ENCODE results near the gene EVI5L.
"Not testable (repeated sequence)": the region's sequence is repeated elsewhere in the genome, so short reads cannot be mapped to it uniquely, and the experiment has no call there.

The EVI5L gene

DNA sequence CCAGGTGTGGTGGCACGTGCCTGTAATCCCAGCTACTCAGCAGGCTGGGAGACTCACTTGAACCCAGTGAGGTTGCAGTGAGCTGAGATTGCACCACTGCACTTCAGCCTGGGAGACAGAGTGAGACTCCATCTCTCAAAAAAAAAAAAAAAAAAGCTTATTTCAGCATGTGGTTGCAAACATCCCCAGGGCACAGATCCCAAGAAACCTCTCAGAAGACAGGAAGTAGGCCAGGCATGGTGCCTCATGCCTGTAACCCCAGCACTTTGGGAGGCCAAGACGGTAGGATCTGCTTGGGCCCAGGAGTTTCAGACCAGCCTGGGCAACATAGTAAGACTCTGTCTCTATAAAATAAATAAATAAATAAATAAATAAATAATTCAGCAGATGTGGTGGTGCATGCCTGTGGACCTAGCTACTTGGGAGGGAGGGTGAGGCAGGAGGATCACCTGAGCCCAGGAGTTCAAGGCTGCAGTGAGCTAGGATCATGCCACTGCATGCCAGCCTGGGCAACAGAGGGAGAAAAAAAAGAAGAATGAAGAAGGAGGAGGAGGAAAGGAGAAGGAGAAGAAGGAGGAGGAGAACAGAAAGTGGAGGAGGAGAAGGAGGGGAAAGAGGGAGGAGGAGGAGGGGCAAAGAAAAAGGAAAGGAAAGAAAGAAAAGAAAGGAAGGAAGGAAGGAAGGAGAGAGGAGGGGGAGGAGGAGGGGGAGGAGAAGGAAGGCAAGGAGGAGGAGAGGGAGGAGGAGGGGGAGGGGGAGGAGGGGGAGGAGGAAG is 54.0 kb downstream of the EVI5L start:
- DNase-seq (ENCODE audit: low read depth) = peak; percentile 24
- H3K4me3 ChIP-seq (ENCODE audit: control insufficient read depth, low read depth, low read length) = no peak overlapping the region

DNA sequence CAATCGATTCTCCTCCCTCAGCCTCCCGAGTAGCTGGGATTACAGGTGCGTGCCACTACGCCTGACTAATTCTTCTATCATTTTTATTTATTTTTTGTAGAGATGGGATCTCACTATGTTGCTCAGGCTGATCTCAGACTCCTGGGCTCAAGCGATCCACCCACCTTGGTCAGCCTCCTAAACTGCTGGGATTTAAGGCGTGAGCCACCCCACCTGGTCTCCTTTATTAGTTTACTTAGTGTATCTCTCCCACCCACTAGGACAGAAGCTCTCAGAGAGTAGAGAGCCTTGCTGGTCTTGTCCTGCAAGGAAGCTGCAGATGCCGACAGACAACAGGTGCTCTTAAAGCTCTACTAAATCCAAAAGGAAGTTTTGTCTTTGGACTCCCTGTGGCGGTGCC is 55.8 kb downstream of the EVI5L start:
- no peak for DNase-seq (ENCODE audit: low read depth)
- H3K4me3 ChIP-seq (ENCODE audit: control insufficient read depth, low read depth, low read length) = no peak overlapping the region
- TF ChIP-seq, protein P1, sequence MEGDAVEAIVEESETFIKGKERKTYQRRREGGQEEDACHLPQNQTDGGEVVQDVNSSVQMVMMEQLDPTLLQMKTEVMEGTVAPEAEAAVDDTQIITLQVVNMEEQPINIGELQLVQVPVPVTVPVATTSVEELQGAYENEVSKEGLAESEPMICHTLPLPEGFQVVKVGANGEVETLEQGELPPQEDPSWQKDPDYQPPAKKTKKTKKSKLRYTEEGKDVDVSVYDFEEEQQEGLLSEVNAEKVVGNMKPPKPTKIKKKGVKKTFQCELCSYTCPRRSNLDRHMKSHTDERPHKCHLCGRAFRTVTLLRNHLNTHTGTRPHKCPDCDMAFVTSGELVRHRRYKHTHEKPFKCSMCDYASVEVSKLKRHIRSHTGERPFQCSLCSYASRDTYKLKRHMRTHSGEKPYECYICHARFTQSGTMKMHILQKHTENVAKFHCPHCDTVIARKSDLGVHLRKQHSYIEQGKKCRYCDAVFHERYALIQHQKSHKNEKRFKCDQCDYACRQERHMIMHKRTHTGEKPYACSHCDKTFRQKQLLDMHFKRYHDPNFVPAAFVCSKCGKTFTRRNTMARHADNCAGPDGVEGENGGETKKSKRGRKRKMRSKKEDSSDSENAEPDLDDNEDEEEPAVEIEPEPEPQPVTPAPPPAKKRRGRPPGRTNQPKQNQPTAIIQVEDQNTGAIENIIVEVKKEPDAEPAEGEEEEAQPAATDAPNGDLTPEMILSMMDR (IDR thresholded peaks at IDR 0.05; ENCODE audit: control insufficient read depth, insufficient read depth, low read depth, low read length, missing control alignments) = no peak

More for the DNA sequence above, 54.0 kb downstream of the EVI5L start:
- TF ChIP-seq, protein P1 (IDR thresholded peaks at IDR 0.05; ENCODE audit: control insufficient read depth, insufficient read depth, low read depth, low read length, missing control alignments) = no peak

DNA sequence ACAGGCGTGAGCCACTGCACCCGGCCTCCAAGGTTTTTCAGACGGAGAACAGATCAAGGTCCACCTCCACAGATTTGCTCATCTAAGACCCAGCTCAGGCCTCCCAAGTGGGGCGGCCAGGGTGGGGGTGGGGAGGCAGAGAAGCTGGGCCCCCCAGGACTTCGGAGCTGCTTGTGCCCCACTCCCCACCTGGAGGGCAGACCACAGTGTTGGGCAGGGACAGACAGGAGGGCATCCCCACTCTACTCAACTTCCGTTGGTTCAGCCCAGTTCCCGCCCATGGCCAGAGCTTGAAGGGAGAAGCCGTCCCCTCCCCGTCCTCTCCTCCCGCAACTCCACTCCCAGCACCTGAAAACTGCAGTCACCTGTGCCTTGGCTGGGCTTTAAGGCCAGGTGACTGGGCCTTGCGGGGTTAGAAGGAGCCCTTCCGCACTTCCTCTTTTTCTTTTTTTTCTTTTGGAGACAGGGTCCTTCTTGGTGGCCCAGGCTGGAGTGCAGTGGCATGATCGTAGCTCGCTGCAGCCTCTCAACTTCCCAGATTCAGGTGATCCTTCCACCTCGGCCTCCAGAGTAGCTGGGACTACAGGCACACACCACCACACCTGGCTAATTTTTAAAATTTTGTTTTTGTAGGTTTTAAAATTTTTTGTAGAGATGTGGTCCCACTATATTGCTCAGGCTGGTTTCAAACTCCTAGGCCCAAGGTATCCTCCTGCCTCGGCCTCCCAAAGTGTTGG is 57.6 kb downstream of the EVI5L start:
- peak overlapping the region; percentile 95; the same call in 1 of the 2 replicates for H3K4me3 ChIP-seq (ENCODE audit: control insufficient read depth, low read depth, low read length)
- TF ChIP-seq, protein P1 (IDR thresholded peaks at IDR 0.05; ENCODE audit: control insufficient read depth, insufficient read depth, low read depth, low read length, missing control alignments) = no peak

DNA sequence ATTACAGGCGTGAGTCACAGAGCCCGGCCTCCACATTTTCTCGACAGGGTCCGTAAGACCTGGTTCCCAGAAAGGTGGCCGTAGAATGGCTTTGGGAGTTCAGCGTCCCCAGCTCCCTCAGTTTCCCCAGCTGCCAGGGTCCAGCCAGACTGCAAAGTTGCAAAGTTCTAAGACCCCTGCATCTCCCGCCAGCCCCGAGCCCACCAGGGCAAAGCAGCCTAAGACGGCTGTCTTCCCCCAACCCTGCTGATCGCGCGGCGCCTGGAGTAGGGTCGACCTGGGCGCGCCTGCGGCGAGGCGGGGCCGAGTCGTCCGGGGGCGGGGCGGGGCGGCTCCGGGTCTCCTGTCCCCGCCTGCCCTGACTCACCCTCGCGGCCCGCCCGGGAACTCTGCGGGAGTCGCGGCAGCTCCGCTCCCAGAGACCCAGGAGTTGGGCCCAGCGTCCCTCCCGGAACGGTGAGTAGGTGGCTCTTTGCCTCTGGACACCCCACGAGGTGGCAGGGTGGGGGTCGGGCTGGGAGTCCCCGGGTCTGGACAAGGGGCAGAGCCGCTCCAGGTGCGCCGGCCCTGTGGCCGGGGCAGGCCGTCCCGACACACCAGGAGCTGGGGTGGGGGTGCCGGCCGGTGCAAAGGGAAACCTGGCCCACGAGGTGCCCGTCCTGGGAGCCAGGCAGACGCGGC is 58.3 kb downstream of the EVI5L start, which contains the start of gene LRRC8E:
Gene LRRC8E (plus strand): TSS at position 366 of the 681 bp plus-strand sequence. CDS start 7,094 bp downstream, outside the sequence.
- TF ChIP-seq, protein P1 (IDR thresholded peaks at IDR 0.05; ENCODE audit: control insufficient read depth, insufficient read depth, low read depth, low read length, missing control alignments) = no peak
- no peak for DNase-seq (ENCODE audit: low read depth)
- peak within 1 kb of the TSS; percentile 95 for H3K4me3 ChIP-seq (ENCODE audit: control insufficient read depth, low read depth, low read length)

More for the DNA sequence above, 57.6 kb downstream of the EVI5L start:
- no peak for DNase-seq (ENCODE audit: low read depth)

DNA sequence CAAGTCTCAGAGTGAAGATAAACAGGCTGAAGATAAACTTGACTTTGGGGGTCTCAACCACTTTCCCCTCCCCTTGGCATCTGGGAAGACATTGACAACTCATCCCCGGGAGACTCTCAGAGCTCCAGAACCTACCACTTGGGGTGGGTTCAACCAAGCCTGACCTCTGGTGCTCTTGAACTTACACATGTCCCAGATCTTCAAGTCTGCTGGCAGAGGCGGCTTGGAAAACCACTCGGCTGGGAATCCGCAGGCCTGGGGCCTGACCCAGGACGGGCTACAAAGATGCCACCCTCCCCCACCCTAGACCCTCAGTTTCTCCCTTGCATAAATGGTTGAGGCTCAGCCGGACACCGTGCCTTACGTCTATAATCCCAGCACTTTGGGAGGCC is 58.8 kb downstream of the EVI5L start:
- no peak for DNase-seq (ENCODE audit: low read depth)
- TF ChIP-seq, protein P1 (IDR thresholded peaks at IDR 0.05; ENCODE audit: control insufficient read depth, insufficient read depth, low read depth, low read length, missing control alignments) = no peak
- peak overlapping the region; percentile 95 for H3K4me3 ChIP-seq (ENCODE audit: control insufficient read depth, low read depth, low read length)

DNA sequence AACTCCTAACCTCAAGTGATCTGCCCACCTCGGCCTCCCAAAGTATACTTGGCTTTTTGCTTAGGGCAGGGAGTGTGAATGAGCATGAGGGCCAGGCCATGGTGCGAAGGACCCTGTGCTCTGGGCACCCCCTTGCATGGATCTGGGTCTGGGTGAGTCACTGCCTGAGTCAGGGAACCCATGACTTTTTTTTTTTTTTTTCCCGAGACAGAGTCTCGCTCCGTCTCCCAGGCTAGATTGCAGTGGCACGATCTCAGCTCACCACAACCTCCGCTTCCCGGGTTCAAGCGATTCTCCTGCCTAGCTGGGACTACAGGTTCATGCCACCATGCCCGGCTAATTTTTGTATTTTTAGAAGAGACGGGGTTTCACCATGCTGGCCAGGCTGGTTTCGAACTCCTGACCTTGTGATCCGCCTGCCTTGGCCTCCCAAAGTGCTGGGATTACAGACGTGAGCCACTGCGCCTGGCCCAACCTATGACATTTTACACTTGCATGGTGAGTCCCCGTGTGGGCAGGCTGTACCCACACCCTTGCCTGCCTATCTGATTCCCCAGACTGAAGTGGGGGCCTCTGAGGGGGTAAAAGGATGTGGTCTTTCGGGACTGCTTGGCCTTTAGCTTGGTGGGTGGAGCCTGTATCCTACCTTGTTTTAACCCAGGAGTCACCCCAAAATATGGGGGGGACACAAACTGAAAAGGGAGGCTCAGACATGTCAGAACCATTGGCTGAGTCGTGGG is 63.5 kb downstream of the EVI5L start:
- DNase-seq (ENCODE audit: low read depth); H3K4me3 ChIP-seq (ENCODE audit: control insufficient read depth, low read depth, low read length): not testable (repeated sequence)

All from AG09309 (cell line).